HG03039 (cell line): Measurements from ENCODE around the gene CEL.
"Not testable (repeated sequence)": the region's sequence is repeated elsewhere in the genome, so short reads cannot be mapped to it uniquely, and the experiment has no call there.

Experiments used
- ATAC-seq: cut with Tn5 transposase; IDR thresholded peaks from one replicate; pipeline ENCODE4 v1.9.1; 2021; ENCODE audit warnings: mild to moderate bottlenecking, moderate library complexity; ENCODE audit not compliant: unreplicated experiment

Gene CEL

GRCh38 chr9:133046196-133046899 lies 15.4 kb upstream of the CEL start:
- ATAC-seq: no peak

GRCh38 chr9:133046900-133047295 lies 14.9 kb upstream of the CEL start:
- ATAC-seq: no peak

- ATAC-seq: no peak
Measured at GRCh38 chr9:133048595-133048994, 13.2 kb upstream of the CEL start.

GRCh38 chr9:133049043-133049442 lies 12.7 kb upstream of the CEL start:
- ATAC-seq: no peak

GRCh38 chr9:133050142-133050541 lies 11.6 kb upstream of the CEL start:
- ATAC-seq: no peak

GRCh38 chr9:133050781-133051180 lies 11.0 kb upstream of the CEL start:
- ATAC-seq: no peak

GRCh38 chr9:133051281-133051900 lies 10.4 kb upstream of the CEL start:
- no peak for ATAC-seq

GRCh38 chr9:133051966-133052539 lies 9.7 kb upstream of the CEL start:
- ATAC-seq: no peak

GRCh38 chr9:133054194-133054890 lies 7.4 kb upstream of the CEL start:
- no peak for ATAC-seq

- no peak for ATAC-seq
Measured at GRCh38 chr9:133054966-133055365, 6.8 kb upstream of the CEL start.

GRCh38 chr9:133055788-133056420 lies 5.9 kb upstream of the CEL start:
- no peak for ATAC-seq

- no peak for ATAC-seq
Measured at GRCh38 chr9:133056533-133056932, 5.2 kb upstream of the CEL start.

GRCh38 chr9:133057006-133057405 lies 4.8 kb upstream of the CEL start:
- no peak for ATAC-seq

GRCh38 chr9:133057553-133057952 lies 4.2 kb upstream of the CEL start:
- no peak for ATAC-seq

GRCh38 chr9:133058071-133058470 lies 3.7 kb upstream of the CEL start:
- ATAC-seq: no peak

GRCh38 chr9:133058550-133059320 lies 3.0 kb upstream of the CEL start:
- ATAC-seq: no peak

- ATAC-seq: no peak
Measured at GRCh38 chr9:133059623-133060022, 2.2 kb upstream of the CEL start.

GRCh38 chr9:133060417-133060841 lies 1.4 kb upstream of the CEL start:
- no peak for ATAC-seq

GRCh38 chr9:133061019-133061763 lies 590 bp upstream of the CEL start:
- ATAC-seq: not testable (repeated sequence)

- not testable (repeated sequence) for ATAC-seq
Measured at GRCh38 chr9:133062569-133062968, 788 bp downstream of the CEL start.
